GM12891 (cell line): Measurements from ENCODE around the gene LIN28B.
"Not testable (repeated sequence)": the region's sequence is repeated elsewhere in the genome, so short reads cannot be mapped to it uniquely, and the experiment has no call there.

ENCODE experiments used
- DNase-seq: peaks from one replicate; pipeline ENCODE4 v3.0.0; 2011; ENCODE audit warnings: low spot score; ENCODE audit not compliant: insufficient read length
- FAIRE-seq: peaks from 2 replicates; lab custom pipeline; 2011; peaks lifted over from hg19 to GRCh38; lab: Jason Lieb, UNC
- PAX5 ChIP-seq: IDR thresholded peaks from 2 replicates; pipeline ENCODE4 v1.6.1; 2011; ENCODE audit warnings: low read length, moderate library complexity, mild to moderate bottlenecking; ENCODE audit not compliant: insufficient read depth, severe bottlenecking
- POLR2A ChIP-seq: IDR thresholded peaks from 2 replicates; pipeline ENCODE4 v1.6.1; 2011; ENCODE audit warnings: low read depth, low read length, control low read depth
- POLR2AphosphoS5 ChIP-seq: IDR thresholded peaks from 2 replicates; pipeline ENCODE4 v1.6.1; 2011; ENCODE audit warnings: low read depth, low read length, control low read depth
- POU2F2 ChIP-seq: IDR thresholded peaks from 2 replicates; pipeline ENCODE4 v1.6.1; 2011; ENCODE audit warnings: low read depth, mild to moderate bottlenecking, control low read depth, low read length, moderate library complexity
- SPI1 ChIP-seq: IDR thresholded peaks from 2 replicates; pipeline ENCODE4 v1.6.1; 2011; ENCODE audit warnings: low read depth, low read length, control low read depth
- TAF1 ChIP-seq: IDR thresholded peaks from 2 replicates; pipeline ENCODE4 v1.6.1; 2011; ENCODE audit warnings: low read depth, low read length, control low read depth

LIN28B gene

GRCh38 chr6:105058316-105058715 is 101.4 kb downstream of the LIN28B start:
- DNase-seq (no peak), FAIRE-seq (no peak)
- TF ChIP-seq PAX5: no peak
- TF ChIP-seq SPI1: no peak
- TF ChIP-seq POLR2A: no peak
- no peak for TF ChIP-seq POU2F2
- TF ChIP-seq TAF1: no peak
- no peak for TF ChIP-seq POLR2AphosphoS5

- no peak for TF ChIP-seq SPI1
- TF ChIP-seq POLR2A: no peak
- TF ChIP-seq PAX5: no peak
- TF ChIP-seq POU2F2: no peak
- TF ChIP-seq POLR2AphosphoS5: no peak
- no peak for TF ChIP-seq TAF1
- FAIRE-seq (no peak), DNase-seq (no peak)
Measured at GRCh38 chr6:105058846-105059245, 101.9 kb downstream of the LIN28B start.

GRCh38 chr6:105066233-105066632 is 109.3 kb downstream of the LIN28B start:
- DNase-seq: no peak
- no peak for FAIRE-seq
- TF ChIP-seq POLR2AphosphoS5: no peak
- TF ChIP-seq POLR2A: no peak
- no peak for TF ChIP-seq POU2F2
- no peak for TF ChIP-seq PAX5
- no peak for TF ChIP-seq SPI1
- TF ChIP-seq TAF1: no peak

- FAIRE-seq: no peak
- TF ChIP-seq POLR2AphosphoS5 (no peak), PAX5 (no peak), TAF1 (no peak), POU2F2 (no peak), SPI1 (no peak), POLR2A (no peak)
- DNase-seq: no peak
Measured at GRCh38 chr6:105066836-105067235, 109.9 kb downstream of the LIN28B start.

GRCh38 chr6:105067329-105067728 is 110.4 kb downstream of the LIN28B start:
- TF ChIP-seq TAF1 (no peak), POLR2AphosphoS5 (no peak), POU2F2 (no peak), PAX5 (no peak), POLR2A (no peak), SPI1 (no peak)
- no peak for FAIRE-seq
- no peak for DNase-seq

- no peak for TF ChIP-seq PAX5
- no peak for TF ChIP-seq TAF1
- TF ChIP-seq POLR2A: no peak
- no peak for TF ChIP-seq POLR2AphosphoS5
- TF ChIP-seq SPI1: no peak
- TF ChIP-seq POU2F2: no peak
- DNase-seq (no peak), FAIRE-seq (no peak)
Measured at GRCh38 chr6:105068407-105068806, 111.5 kb downstream of the LIN28B start.

- FAIRE-seq (no peak), DNase-seq (no peak)
- no peak for TF ChIP-seq POLR2A
- TF ChIP-seq PAX5: no peak
- no peak for TF ChIP-seq POU2F2
- no peak for TF ChIP-seq SPI1
- TF ChIP-seq TAF1: no peak
- no peak for TF ChIP-seq POLR2AphosphoS5
Measured at GRCh38 chr6:105069821-105070445, 113.0 kb downstream of the LIN28B start.

GRCh38 chr6:105072798-105073199 is 115.9 kb downstream of the LIN28B start:
- TF ChIP-seq POLR2AphosphoS5 (no peak), POU2F2 (no peak), TAF1 (no peak), SPI1 (no peak), PAX5 (no peak), POLR2A (no peak)
- no peak for FAIRE-seq
- DNase-seq: no peak

GRCh38 chr6:105075210-105075609 is 118.3 kb downstream of the LIN28B start:
- FAIRE-seq (no peak), DNase-seq (no peak)
- TF ChIP-seq POLR2A: no peak
- TF ChIP-seq POLR2AphosphoS5: no peak
- TF ChIP-seq TAF1: no peak

- not testable (repeated sequence) for DNase-seq, FAIRE-seq
Measured at GRCh38 chr6:105076418-105076817, 119.5 kb downstream of the LIN28B start.
